Keratinocyte (primary cell): Measurements from ENCODE around the gene ARHGEF19. TPM values are rescaled to one million over a fixed set of nuclear protein-coding genes. Genes with fewer than 3 reads are reported as not detected.
"Not testable (repeated sequence)": the region's sequence is repeated elsewhere in the genome, so short reads cannot be mapped to it uniquely, and the experiment has no call there.

Experiments
- DNase-seq: peaks from one replicate; pipeline ENCODE4 v3.0.0-alpha.2; 2011; ENCODE audit warnings: low read depth, missing footprints, low spot score
- FAIRE-seq: peaks from 2 replicates; lab custom pipeline; 2011; peaks lifted over from hg19 to GRCh38; lab: Jason Lieb, UNC
- H2AFZ ChIP-seq: 2 replicates; pipeline ENCODE4 v1.6.0; 2012; ENCODE audit warnings: low read length, control low read depth, inconsistent platforms; ENCODE audit not compliant: control insufficient read depth
- H3K27ac ChIP-seq: 2 replicates; pipeline ENCODE4 v1.5.1; 2011; ENCODE audit warnings: low read length; ENCODE audit not compliant: control insufficient read depth, insufficient read depth
- H3K27me3 ChIP-seq: 3 replicates; pipeline ENCODE4 v1.6.0; 2011; ENCODE audit warnings: low read length; ENCODE audit not compliant: control insufficient read depth, insufficient read depth; ENCODE audit errors: extremely low read depth
- H3K36me3 ChIP-seq, 2 experiments: 2 replicates in 1 of 2; 3 replicates in 1 of 2; pipeline ENCODE4 v1.5.1; 2011; ENCODE audit warnings: low read length in 2 of 2, mild to moderate bottlenecking in 1 of 2; ENCODE audit not compliant: control insufficient read depth in 2 of 2, insufficient read depth in 2 of 2; ENCODE audit errors: extremely low read depth in 1 of 2
- H3K4me1 ChIP-seq: 3 replicates; pipeline ENCODE4 v1.5.1; 2011; ENCODE audit warnings: low read length; ENCODE audit not compliant: control insufficient read depth, insufficient read depth; ENCODE audit errors: extremely low read depth
- H3K4me2 ChIP-seq: 3 replicates; pipeline ENCODE4 v1.6.0; 2011; ENCODE audit warnings: low read depth, low read length; ENCODE audit not compliant: control insufficient read depth, insufficient read depth; ENCODE audit errors: extremely low read depth
- H3K4me3 ChIP-seq, 3 experiments: fragments of 200-600 bp in 1 of 3; sonication (generic) in 1 of 3; 2 replicates in 2 of 3; 3 replicates in 1 of 3; pipeline ENCODE4 v1.5.1; 2011 to 2016; ENCODE audit warnings: low read length in 3 of 3, mild to moderate bottlenecking in 3 of 3, control low read depth in 2 of 3, inconsistent platforms in 1 of 3, low read depth in 1 of 3, mixed read lengths in 1 of 3, mixed run types in 1 of 3, moderate library complexity in 1 of 3; ENCODE audit not compliant: control insufficient read depth in 2 of 3, insufficient read depth in 2 of 3; ENCODE audit errors: extremely low read depth in 1 of 3
- H3K79me2 ChIP-seq: 2 replicates; pipeline ENCODE4 v1.6.0; 2012; ENCODE audit warnings: low read length; ENCODE audit not compliant: control insufficient read depth, insufficient read depth
- H3K9ac ChIP-seq: 3 replicates; pipeline ENCODE4 v1.6.0; 2011; ENCODE audit warnings: low read length; ENCODE audit not compliant: control insufficient read depth, insufficient read depth; ENCODE audit errors: extremely low read depth
- H3K9me1 ChIP-seq: 3 replicates; pipeline ENCODE4 v1.6.0; 2011; ENCODE audit warnings: low read length; ENCODE audit not compliant: control insufficient read depth, insufficient read depth; ENCODE audit errors: extremely low read depth
- H3K9me3 ChIP-seq: 2 replicates; pipeline ENCODE4 v1.5.1; 2012; ENCODE audit warnings: low read depth, low read length; ENCODE audit not compliant: control insufficient read depth
- H4K20me1 ChIP-seq: 3 replicates; pipeline ENCODE4 v1.6.0; 2011; ENCODE audit warnings: low read length; ENCODE audit not compliant: control insufficient read depth, insufficient read depth; ENCODE audit errors: extremely low read depth
- CTCF ChIP-seq, 3 experiments: IDR thresholded peaks in 1 of 3; conservative IDR thresholded peaks in 1 of 3; optimal IDR thresholded peaks in 1 of 3; 2 replicates in 2 of 3; 3 replicates in 1 of 3; pipeline versions ENCODE3 to v1.5.1; 2011; ENCODE audit warnings: low read length in 3 of 3, mild to moderate bottlenecking in 3 of 3, moderate library complexity in 2 of 3, control low read depth in 1 of 3, inconsistent platforms in 1 of 3; ENCODE audit not compliant: insufficient read depth in 2 of 3; ENCODE audit errors: extremely low read depth in 1 of 3
- EZH2 ChIP-seq: IDR thresholded peaks from one replicate; pipeline ENCODE4 v1.6.1; 2012; ENCODE audit warnings: inconsistent platforms, mild to moderate bottlenecking, low read length, moderate library complexity
- dilution Hi-C: fragments of 300-500 bp; cut with MboI; formaldehyde crosslinking; loops from one replicate; pipeline ENCODE4 v1.7.0; 2020; ENCODE audit warnings: low sequenced_read_pairs; ENCODE audit not compliant: extremely low pct_ligation_motif_present
- polyA plus RNA-seq, 5 experiments: library from polyadenylated mRNA; depleted of rRNA in 3 of 5; stranded (reverse) in 3 of 5; stranded (forward) in 1 of 5; unstranded in 1 of 5; fragments of >200 nt; gene quantifications; 1 replicate in 1 of 5; 2 replicates in 3 of 5; 3 replicates in 1 of 5; pipeline versions ENCODE4 v1.2.1 to v1.2.3, GENCODE V29; 2011 to 2012; ENCODE audit warnings: missing spikeins in 2 of 5, low read depth in 1 of 5, low replicate concordance in 1 of 5

ARHGEF19 gene
- polyA plus RNA-seq, 1 donor (not counting 4 experiments of a cell fraction or from before 2014, with no cell fraction given) = 5.0 TPM

- H3K9me1 ChIP-seq = no peaks in the 10 kb centered on the region
- H3K4me1 ChIP-seq = peaks cover 40% of the 10 kb centered on the region
- no peaks in the 10 kb centered on the region for H3K79me2 ChIP-seq
- no peaks in the 10 kb centered on the region for H3K36me3 ChIP-seq
- H3K4me3 ChIP-seq = no peak overlapping the region
- no peak overlapping the region for H3K27ac ChIP-seq
- H4K20me1 ChIP-seq = no peaks in the 10 kb centered on the region
- no peaks in the 10 kb centered on the region for H3K27me3 ChIP-seq
- FAIRE-seq (no peak), DNase-seq (no peak)
- H3K4me2 ChIP-seq = no peak overlapping the region
- no peak overlapping the region for H2AFZ ChIP-seq
- no peaks in the 10 kb centered on the region for H3K9me3 ChIP-seq
- dilution Hi-C loops = no loop called here
- no peak overlapping the region for H3K9ac ChIP-seq
- TF ChIP-seq EZH2 (no peak), CTCF (optimal IDR thresholded peaks at IDR 0.05 in 1 of 3, IDR thresholded peaks at IDR 0.05 in 1 of 3, conservative IDR thresholded peaks at IDR 0.05 in 1 of 3; ENCODE audit: extremely low read depth in 1 of 3, insufficient read depth in 2 of 3, low read length in 3 of 3) (no peak)
Measured at GRCh38 chr1:16170283-16170673, 42.2 kb downstream of the ARHGEF19 start.

GRCh38 chr1:16168622-16169360 lies 43.7 kb downstream of the ARHGEF19 start:
- Histone ChIP-seq H3K4me3 (no peak overlapping the region), H3K27ac (no peak overlapping the region), H3K79me2 (no peaks in the 10 kb centered on the region), H3K9me3 (no peaks in the 10 kb centered on the region), H2AFZ (no peak overlapping the region), H3K27me3 (no peaks in the 10 kb centered on the region), H4K20me1 (no peaks in the 10 kb centered on the region), H3K9ac (no peak overlapping the region), H3K9me1 (no peaks in the 10 kb centered on the region), H3K4me1 (peaks cover 38% of the 10 kb centered on the region), H3K36me3 (no peaks in the 10 kb centered on the region), H3K4me2 (no peak overlapping the region)
- FAIRE-seq (no peak), DNase-seq (no peak)
- TF ChIP-seq CTCF (optimal IDR thresholded peaks at IDR 0.05 in 1 of 3, IDR thresholded peaks at IDR 0.05 in 1 of 3, conservative IDR thresholded peaks at IDR 0.05 in 1 of 3; ENCODE audit: extremely low read depth in 1 of 3, insufficient read depth in 2 of 3, low read length in 3 of 3) (no peak), EZH2 (no peak)
- dilution Hi-C loops = no loop called here

GRCh38 chr1:16168144-16168495 lies 44.3 kb downstream of the ARHGEF19 start:
- H3K27ac ChIP-seq, DNase-seq, H4K20me1 ChIP-seq, H3K27me3 ChIP-seq, H3K9me1 ChIP-seq, dilution Hi-C loops, H3K9me3 ChIP-seq, FAIRE-seq, H3K9ac ChIP-seq, H3K79me2 ChIP-seq, H2AFZ ChIP-seq, H3K36me3 ChIP-seq: not testable (repeated sequence)
- Histone ChIP-seq H3K4me1 (peaks cover 32% of the 10 kb centered on the region), H3K4me2 (peak overlapping the region; percentile 73), H3K4me3 (peak overlapping the region in 1 of 3 experiments; percentile 49)
